ENCODE measurements around the gene PAN2. TPM values are rescaled to one million over a fixed set of nuclear protein-coding genes. Genes with fewer than 3 reads are reported as not detected.
A peak's percentile ranks its signal among the peaks of the same experiment; 100 is the strongest.
"Not testable (repeated sequence)": the region's sequence is repeated elsewhere in the genome, so short reads cannot be mapped to it uniquely, and the experiment has no call there.

Gene PAN2
- total RNA-seq, 1 experiment from 2014 or later: 72.3 TPM

GRCh38 chr12:56350662-56351061 lies 16.9 kb upstream of the PAN2 start:
- DNase-seq: no peak
- Histone ChIP-seq H3K79me2 (ENCODE audit: low read length) (no peaks in the 10 kb centered on the region), H3K9me2 (replicated peaks; ENCODE audit: insufficient read depth, low read length) (no peaks in the 10 kb centered on the region), H3K4me2 (ENCODE audit: low read depth, low read length, poor library complexity, severe bottlenecking) (no peak overlapping the region), H2AFZ (ENCODE audit: low read length) (no peak overlapping the region), H3K27me3 (ENCODE audit: low read length) (no peaks in the 10 kb centered on the region), H3K36me3 (ENCODE audit: insufficient read depth, low read length) (peaks cover 19% of the 10 kb centered on the region; the same call in 1 of the 2 replicates), H4K20me1 (ENCODE audit: insufficient read depth, low read depth, low read length) (no peaks in the 10 kb centered on the region), H3K27ac (ENCODE audit: low read length) (no peak overlapping the region), H3K9me3 (ENCODE audit: low read length) (no peaks in the 10 kb centered on the region), H3K9ac (ENCODE audit: low read length) (no peak overlapping the region), H3K4me1 (ENCODE audit: low read length) (no peaks in the 10 kb centered on the region), H3K4me3 (ENCODE audit: low read length) (no peak overlapping the region)

GRCh38 chr12:56348776-56349175 lies 15.0 kb upstream of the PAN2 start:
- no peaks in the 10 kb centered on the region for H3K27me3 ChIP-seq (ENCODE audit: low read length)
- H3K9me3 ChIP-seq (ENCODE audit: low read length): no peaks in the 10 kb centered on the region
- H3K36me3 ChIP-seq (ENCODE audit: insufficient read depth, low read length): peaks cover 10% of the 10 kb centered on the region; the same call in 1 of the 2 replicates
- H4K20me1 ChIP-seq (ENCODE audit: insufficient read depth, low read depth, low read length): no peaks in the 10 kb centered on the region
- no peaks in the 10 kb centered on the region for H3K4me1 ChIP-seq (ENCODE audit: low read length)
- H3K9ac ChIP-seq (ENCODE audit: low read length): no peak overlapping the region
- H3K9me2 ChIP-seq (replicated peaks; ENCODE audit: insufficient read depth, low read length): no peaks in the 10 kb centered on the region
- H3K79me2 ChIP-seq (ENCODE audit: low read length): no peaks in the 10 kb centered on the region
- H3K4me3 ChIP-seq (ENCODE audit: low read length): no peak overlapping the region
- no peak overlapping the region for H3K4me2 ChIP-seq (ENCODE audit: low read depth, low read length, poor library complexity, severe bottlenecking)
- H3K27ac ChIP-seq (ENCODE audit: low read length): no peak overlapping the region
- no peak for DNase-seq
- no peak overlapping the region for H2AFZ ChIP-seq (ENCODE audit: low read length)

- not testable (repeated sequence) for H3K27ac ChIP-seq (ENCODE audit: low read length); H3K4me1 ChIP-seq (ENCODE audit: low read length); H3K9me2 ChIP-seq (replicated peaks; ENCODE audit: insufficient read depth, low read length); H3K4me3 ChIP-seq (ENCODE audit: low read length); H3K9me3 ChIP-seq (ENCODE audit: low read length); H3K4me2 ChIP-seq (ENCODE audit: low read depth, low read length, poor library complexity, severe bottlenecking); DNase-seq; H3K79me2 ChIP-seq (ENCODE audit: low read length); H4K20me1 ChIP-seq (ENCODE audit: insufficient read depth, low read depth, low read length); H3K36me3 ChIP-seq (ENCODE audit: insufficient read depth, low read length); H2AFZ ChIP-seq (ENCODE audit: low read length); H3K9ac ChIP-seq (ENCODE audit: low read length); H3K27me3 ChIP-seq (ENCODE audit: low read length)
These were observed 13.5 kb upstream of the PAN2 start for GRCh38 chr12:56347255-56347654.

GRCh38 chr12:56346675-56347074 lies 12.9 kb upstream of the PAN2 start:
- H3K4me2 ChIP-seq (ENCODE audit: low read depth, low read length, poor library complexity, severe bottlenecking): no peak overlapping the region

GRCh38 chr12:56342290-56342689 lies 8.5 kb upstream of the PAN2 start:
- not testable (repeated sequence) for DNase-seq; H3K4me3 ChIP-seq (ENCODE audit: low read length); H3K79me2 ChIP-seq (ENCODE audit: low read length); H3K36me3 ChIP-seq (ENCODE audit: insufficient read depth, low read length); H2AFZ ChIP-seq (ENCODE audit: low read length); H3K27ac ChIP-seq (ENCODE audit: low read length); H3K4me2 ChIP-seq (ENCODE audit: low read depth, low read length, poor library complexity, severe bottlenecking); H3K9me2 ChIP-seq (replicated peaks; ENCODE audit: insufficient read depth, low read length); H3K27me3 ChIP-seq (ENCODE audit: low read length); H3K9me3 ChIP-seq (ENCODE audit: low read length); H3K9ac ChIP-seq (ENCODE audit: low read length); H3K4me1 ChIP-seq (ENCODE audit: low read length); H4K20me1 ChIP-seq (ENCODE audit: insufficient read depth, low read depth, low read length)

More at GRCh38 chr12:56346675-56347074, 12.9 kb upstream of the PAN2 start:
- Histone ChIP-seq H3K4me3 (ENCODE audit: low read length) (no peak overlapping the region), H3K4me1 (ENCODE audit: low read length) (no peaks in the 10 kb centered on the region), H3K79me2 (ENCODE audit: low read length) (no peaks in the 10 kb centered on the region), H3K9ac (ENCODE audit: low read length) (no peak overlapping the region), H3K36me3 (ENCODE audit: insufficient read depth, low read length) (peaks cover 7% of the 10 kb centered on the region; the same call in 1 of the 2 replicates), H3K9me2 (replicated peaks; ENCODE audit: insufficient read depth, low read length) (no peaks in the 10 kb centered on the region), H2AFZ (ENCODE audit: low read length) (no peak overlapping the region), H3K27ac (ENCODE audit: low read length) (no peak overlapping the region), H4K20me1 (ENCODE audit: insufficient read depth, low read depth, low read length) (no peaks in the 10 kb centered on the region), H3K27me3 (ENCODE audit: low read length) (no peaks in the 10 kb centered on the region), H3K9me3 (ENCODE audit: low read length) (no peaks in the 10 kb centered on the region)
- no peak for DNase-seq

- no peaks in the 10 kb centered on the region for H3K9me2 ChIP-seq (replicated peaks; ENCODE audit: insufficient read depth, low read length)
- DNase-seq: no peak
- peaks cover 7% of the 10 kb centered on the region for H3K4me1 ChIP-seq (ENCODE audit: low read length)
- H3K4me2 ChIP-seq (ENCODE audit: low read depth, low read length, poor library complexity, severe bottlenecking): no peak overlapping the region
- H3K36me3 ChIP-seq (ENCODE audit: insufficient read depth, low read length): no peaks in the 10 kb centered on the region
- H3K4me3 ChIP-seq (ENCODE audit: low read length): no peak overlapping the region
- no peaks in the 10 kb centered on the region for H3K79me2 ChIP-seq (ENCODE audit: low read length)
- H3K27me3 ChIP-seq (ENCODE audit: low read length): no peaks in the 10 kb centered on the region
- H4K20me1 ChIP-seq (ENCODE audit: insufficient read depth, low read depth, low read length): no peaks in the 10 kb centered on the region
- H3K9ac ChIP-seq (ENCODE audit: low read length): no peak overlapping the region
- H3K9me3 ChIP-seq (ENCODE audit: low read length): no peaks in the 10 kb centered on the region
- no peak overlapping the region for H3K27ac ChIP-seq (ENCODE audit: low read length)
- H2AFZ ChIP-seq (ENCODE audit: low read length): no peak overlapping the region
These were observed 7.8 kb upstream of the PAN2 start for GRCh38 chr12:56341616-56342015.

GRCh38 chr12:56339158-56339422 lies 5.3 kb upstream of the PAN2 start:
- Histone ChIP-seq H2AFZ (ENCODE audit: low read length) (no peak overlapping the region), H3K9me3 (ENCODE audit: low read length) (no peaks in the 10 kb centered on the region), H3K9ac (ENCODE audit: low read length) (no peak overlapping the region), H3K27ac (ENCODE audit: low read length) (no peak overlapping the region), H3K79me2 (ENCODE audit: low read length) (peaks cover 3% of the 10 kb centered on the region; the same call in 1 of the 2 replicates), H4K20me1 (ENCODE audit: insufficient read depth, low read depth, low read length) (no peaks in the 10 kb centered on the region), H3K36me3 (ENCODE audit: insufficient read depth, low read length) (no peaks in the 10 kb centered on the region), H3K27me3 (ENCODE audit: low read length) (no peaks in the 10 kb centered on the region), H3K4me1 (ENCODE audit: low read length) (peaks cover 20% of the 10 kb centered on the region), H3K4me3 (ENCODE audit: low read length) (no peak overlapping the region), H3K4me2 (ENCODE audit: low read depth, low read length, poor library complexity, severe bottlenecking) (no peak overlapping the region), H3K9me2 (replicated peaks; ENCODE audit: insufficient read depth, low read length) (no peaks in the 10 kb centered on the region)
- DNase-seq: no peak

GRCh38 chr12:56338308-56339157 lies 4.7 kb upstream of the PAN2 start, which contains the start of gene IL23A:
Gene IL23A (plus strand): TSS chr12:56338884. CDS start chr12:56339045, 161 bp downstream.
- no peaks in the 10 kb centered on the region for H3K36me3 ChIP-seq (ENCODE audit: insufficient read depth, low read length)
- H3K4me1 ChIP-seq (ENCODE audit: low read length): peaks cover 20% of the 10 kb centered on the region
- H2AFZ ChIP-seq (ENCODE audit: low read length): 0 out of 2 replicates have a peak within 1 kb of the TSS, but pooled peaks have one; percentile 42

More at GRCh38 chr12:56338308-56339157, 4.7 kb upstream of the PAN2 start, which contains the start of gene IL23A:
- Histone ChIP-seq H3K27ac (ENCODE audit: low read length) (no peak within 1 kb of the TSS), H3K4me3 (ENCODE audit: low read length) (no peak within 1 kb of the TSS), H3K9ac (ENCODE audit: low read length) (no peak within 1 kb of the TSS), H3K9me3 (ENCODE audit: low read length) (no peaks in the 10 kb centered on the region), H3K9me2 (replicated peaks; ENCODE audit: insufficient read depth, low read length) (no peaks in the 10 kb centered on the region), H4K20me1 (ENCODE audit: insufficient read depth, low read depth, low read length) (no peaks in the 10 kb centered on the region), H3K4me2 (ENCODE audit: low read depth, low read length, poor library complexity, severe bottlenecking) (no peak within 1 kb of the TSS), H3K79me2 (ENCODE audit: low read length) (peaks cover 4% of the 10 kb centered on the region; the same call in 1 of the 2 replicates), H3K27me3 (ENCODE audit: low read length) (no peaks in the 10 kb centered on the region)
- no peak for DNase-seq
